AG04449 (cell line): Measurements from ENCODE around the gene EYS.

ENCODE experiments used
- CTCF ChIA-PET: fragments of 350-600 bp; formaldehyde crosslinking; extraction: SDS; loops from one replicate; lab custom pipeline; 2021; ENCODE audit warnings: antibody characterized with exemption; lab: Yijun Ruan, JAX
- POLR2A ChIA-PET: fragments of 400-600, 350-600 bp; formaldehyde crosslinking; extraction: SDS; loops from one replicate; lab custom pipeline; 2020; ENCODE audit warnings: antibody characterized with exemption, inconsistent platforms; lab: Yijun Ruan, JAX
- DNase-seq: peaks from one replicate; pipeline ENCODE4 v3.0.0-alpha.2; 2010; ENCODE audit warnings: low read depth, low spot score
- H3K4me3 ChIP-seq: 2 replicates; pipeline ENCODE4 v1.5.1; 2011; ENCODE audit warnings: low read depth, mild to moderate bottlenecking, control low read depth, low read length
- CTCF ChIP-seq: IDR thresholded peaks from one replicate; pipeline ENCODE4 v1.5.1; 2011; ENCODE audit warnings: mild to moderate bottlenecking, moderate library complexity, low read length, control low read depth, inconsistent platforms; ENCODE audit not compliant: insufficient read depth; ENCODE audit errors: missing control alignments

Gene EYS

GRCh38 chr6:64817525-64817924 is 889.5 kb downstream of the EYS start:
- TF ChIP-seq CTCF = no peak
- POLR2A ChIA-PET = no interaction called here
- H3K4me3 ChIP-seq = no peak overlapping the region
- CTCF ChIA-PET = no interaction called here
- no peak for DNase-seq

- ChIA-PET CTCF (no interaction called here), POLR2A (no interaction called here)
- TF ChIP-seq CTCF = no peak
- H3K4me3 ChIP-seq = no peak overlapping the region
- DNase-seq = no peak
Observed at GRCh38 chr6:64815718-64816117, 891.3 kb downstream of the EYS start.

DNA sequence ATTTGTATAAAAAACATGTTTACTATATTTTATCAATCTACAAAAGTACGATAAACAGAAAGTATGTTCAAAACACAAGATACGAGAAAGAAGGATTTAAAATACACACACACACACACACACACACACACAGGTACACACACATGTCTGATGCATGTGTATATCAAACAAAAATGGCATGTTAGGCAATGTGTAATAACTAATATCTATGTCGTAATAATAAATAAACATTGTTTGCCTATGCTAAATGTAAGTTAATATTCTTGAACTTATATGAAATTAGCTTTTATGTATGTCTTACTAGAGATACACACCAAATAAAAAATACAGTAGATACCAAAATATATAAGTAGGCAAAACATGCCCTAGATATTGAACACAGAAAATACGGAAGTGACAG is 894.9 kb downstream of the EYS start:
- H3K4me3 ChIP-seq = no peak overlapping the region
- POLR2A ChIA-PET = no interaction called here
- no peak for TF ChIP-seq CTCF
- no peak for DNase-seq
- CTCF ChIA-PET = no interaction called here

GRCh38 chr6:64811119-64811518 is 895.9 kb downstream of the EYS start:
- no peak overlapping the region for H3K4me3 ChIP-seq
- no peak for DNase-seq
- no peak for TF ChIP-seq CTCF
- ChIA-PET POLR2A (no interaction called here), CTCF (no interaction called here)

GRCh38 chr6:64807785-64808184 is 899.2 kb downstream of the EYS start:
- no peak for DNase-seq
- POLR2A ChIA-PET = no interaction called here
- H3K4me3 ChIP-seq = no peak overlapping the region
- TF ChIP-seq CTCF = no peak
- CTCF ChIA-PET = no interaction called here

DNA sequence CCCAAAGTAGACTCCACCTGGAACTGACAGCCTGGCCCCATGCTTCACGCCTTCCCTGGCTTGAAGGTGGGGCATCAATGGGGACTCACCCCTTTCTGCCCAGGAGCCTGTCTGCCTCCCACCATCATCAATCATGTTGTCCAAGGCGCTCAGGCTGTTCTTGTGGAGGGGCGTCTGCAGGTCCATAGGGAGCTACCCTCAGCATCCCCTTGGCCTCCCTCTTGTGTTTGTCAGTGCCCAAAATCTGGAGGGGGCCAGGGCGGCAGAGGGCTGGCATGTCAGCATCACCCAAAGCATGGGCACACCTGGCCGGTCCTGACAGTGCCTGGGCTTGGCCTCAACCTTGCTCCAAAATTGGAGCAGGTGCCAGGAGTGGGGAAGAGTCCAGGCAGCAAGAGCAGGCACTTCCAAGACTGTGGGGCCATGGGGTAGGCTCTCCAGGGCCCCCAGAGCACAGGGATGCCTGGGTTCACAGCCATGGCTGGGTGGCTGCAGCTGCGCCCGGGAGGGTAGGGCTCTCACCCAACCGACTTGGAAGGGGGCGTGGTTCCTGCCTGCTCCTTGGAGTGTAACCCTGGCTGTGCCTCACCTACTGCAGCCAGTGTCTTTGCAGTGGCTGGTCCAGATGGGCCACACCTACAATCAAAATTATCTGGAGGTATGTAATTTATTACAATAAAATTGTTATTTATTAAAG is 903.4 kb downstream of the EYS start:
- no peak for DNase-seq
- POLR2A ChIA-PET = no interaction called here
- CTCF ChIA-PET = no interaction called here
- TF ChIP-seq CTCF = no peak
- no peak overlapping the region for H3K4me3 ChIP-seq
